ENCODE measurements around the gene TCFL5.

DNA sequence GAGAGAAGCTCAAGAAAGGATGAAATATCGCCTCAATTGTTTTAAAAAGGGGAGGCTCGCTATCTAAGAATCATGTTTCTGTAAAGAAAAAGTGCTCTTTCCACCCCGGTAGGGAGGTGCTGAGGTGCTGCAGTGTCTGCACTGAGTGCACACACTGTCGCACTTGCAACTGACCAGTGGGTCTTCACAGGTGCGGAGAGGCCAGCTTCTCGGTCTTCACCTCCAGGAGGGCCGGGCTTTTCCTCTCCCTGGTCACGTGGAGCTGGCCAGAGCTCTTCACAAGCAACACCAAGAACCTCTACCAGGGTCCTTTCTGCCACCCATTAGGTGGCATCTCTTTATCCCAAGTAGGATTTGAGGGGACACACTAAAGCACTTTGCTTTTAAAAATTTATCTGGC lies 27.8 kb upstream of the TCFL5 start:
- TF ChIP-seq, protein P1, sequence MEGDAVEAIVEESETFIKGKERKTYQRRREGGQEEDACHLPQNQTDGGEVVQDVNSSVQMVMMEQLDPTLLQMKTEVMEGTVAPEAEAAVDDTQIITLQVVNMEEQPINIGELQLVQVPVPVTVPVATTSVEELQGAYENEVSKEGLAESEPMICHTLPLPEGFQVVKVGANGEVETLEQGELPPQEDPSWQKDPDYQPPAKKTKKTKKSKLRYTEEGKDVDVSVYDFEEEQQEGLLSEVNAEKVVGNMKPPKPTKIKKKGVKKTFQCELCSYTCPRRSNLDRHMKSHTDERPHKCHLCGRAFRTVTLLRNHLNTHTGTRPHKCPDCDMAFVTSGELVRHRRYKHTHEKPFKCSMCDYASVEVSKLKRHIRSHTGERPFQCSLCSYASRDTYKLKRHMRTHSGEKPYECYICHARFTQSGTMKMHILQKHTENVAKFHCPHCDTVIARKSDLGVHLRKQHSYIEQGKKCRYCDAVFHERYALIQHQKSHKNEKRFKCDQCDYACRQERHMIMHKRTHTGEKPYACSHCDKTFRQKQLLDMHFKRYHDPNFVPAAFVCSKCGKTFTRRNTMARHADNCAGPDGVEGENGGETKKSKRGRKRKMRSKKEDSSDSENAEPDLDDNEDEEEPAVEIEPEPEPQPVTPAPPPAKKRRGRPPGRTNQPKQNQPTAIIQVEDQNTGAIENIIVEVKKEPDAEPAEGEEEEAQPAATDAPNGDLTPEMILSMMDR (IDR thresholded peaks at IDR 0.05; ENCODE audit: low read length), result no peak
- no peak for TF ChIP-seq EZH2phosphoT487 (IDR thresholded peaks at IDR 0.05; ENCODE audit: low read length)
